ENCODE data around the gene ARSB.
A peak's percentile ranks its signal among the peaks of the same experiment; 100 is the strongest.
"Not testable (repeated sequence)": the region's sequence is repeated elsewhere in the genome, so short reads cannot be mapped to it uniquely, and the experiment has no call there.

Gene ARSB

DNA sequence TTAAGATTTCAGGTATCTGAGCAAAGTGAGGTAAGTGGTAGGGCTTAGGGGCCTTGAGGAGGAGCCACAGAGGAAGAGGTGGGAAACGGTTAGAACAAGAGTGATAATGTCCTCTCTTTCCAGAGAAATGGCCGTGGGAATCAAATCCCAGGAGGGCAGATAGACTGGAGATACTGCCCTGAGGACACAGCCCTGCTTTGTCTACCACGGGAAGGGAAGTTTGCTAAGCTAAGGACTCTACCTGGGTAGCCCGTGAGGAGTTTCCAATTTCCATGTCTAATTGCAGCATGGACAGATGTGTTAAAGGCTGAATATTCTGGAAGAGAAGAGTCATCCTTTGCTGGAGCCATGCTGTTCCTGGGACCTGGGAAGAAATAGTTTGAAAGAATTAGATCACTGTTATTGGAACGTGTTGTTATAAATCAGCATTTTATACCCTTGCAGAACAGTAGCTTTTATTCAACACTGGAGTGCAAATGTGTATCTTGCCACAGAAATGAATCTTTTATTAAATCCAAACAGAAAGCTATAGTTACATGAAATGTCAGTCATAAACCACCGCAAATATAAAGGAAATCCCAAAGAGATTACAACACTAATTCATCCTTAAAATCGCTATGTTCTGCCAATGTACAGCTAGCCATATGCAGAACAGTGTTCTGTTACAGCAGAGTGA is 203.4 kb downstream of the ARSB start:
- no peak for DNase-seq

DNA sequence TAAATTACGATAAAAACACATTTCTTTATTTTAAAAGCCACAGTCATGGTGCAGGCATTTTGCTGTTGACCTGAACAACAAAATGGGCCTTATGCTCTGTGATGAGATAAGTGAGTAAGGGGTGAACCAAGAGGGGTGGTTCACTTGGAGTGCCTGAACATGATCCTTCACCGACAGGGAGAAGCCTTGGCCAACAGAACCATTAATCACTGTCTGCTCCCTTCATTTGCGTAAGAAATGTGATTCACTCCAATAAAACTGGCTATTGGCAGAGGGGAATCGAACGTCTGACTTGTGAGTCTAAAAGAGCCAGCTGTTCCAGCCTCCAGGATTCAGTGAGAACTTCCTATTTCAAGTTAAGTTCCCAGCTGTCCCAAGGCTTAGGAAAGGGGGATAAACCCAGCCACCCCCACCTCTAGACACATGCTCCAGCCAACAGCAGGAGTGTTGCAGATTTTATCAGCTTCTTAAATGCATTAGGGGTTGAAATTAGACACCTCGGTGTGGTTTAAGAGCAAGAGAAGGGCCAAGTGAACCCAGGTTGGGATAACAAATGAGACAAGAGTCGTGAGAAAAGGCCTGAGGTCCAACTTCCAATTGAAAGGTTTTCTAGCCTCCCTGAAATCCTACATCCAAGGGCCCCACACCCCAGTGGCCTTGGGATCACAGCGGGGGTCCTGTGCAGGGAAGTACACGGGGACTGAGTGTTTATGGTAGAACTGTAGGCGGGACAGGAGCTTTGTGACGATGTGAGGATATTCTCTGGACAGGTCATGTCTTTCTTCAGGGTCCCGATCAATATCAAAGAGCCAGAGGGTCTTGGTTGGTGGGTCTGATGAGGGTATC is 205.1 kb downstream of the ARSB start:
- DNase-seq = no peak

DNA sequence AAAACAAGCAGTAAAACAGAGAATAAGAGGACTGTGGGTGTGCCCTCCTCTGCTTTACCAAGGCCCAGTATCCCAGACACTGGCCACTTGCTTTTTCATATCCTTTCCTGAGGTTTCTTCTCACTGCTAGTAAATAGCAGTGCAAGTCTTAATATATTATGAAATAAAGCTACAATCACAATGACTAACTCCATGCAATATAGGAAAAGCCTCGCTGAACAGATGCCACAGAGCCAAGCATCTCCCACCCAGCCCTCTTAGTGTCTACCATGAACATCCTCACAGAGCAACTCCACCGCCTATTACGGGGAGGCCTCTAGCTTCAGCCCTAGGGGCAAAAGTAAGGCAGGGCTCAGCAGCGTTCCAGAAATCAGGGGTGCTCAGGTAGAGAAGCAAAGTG is 205.8 kb downstream of the ARSB start:
- DNase-seq = no peak

DNA sequence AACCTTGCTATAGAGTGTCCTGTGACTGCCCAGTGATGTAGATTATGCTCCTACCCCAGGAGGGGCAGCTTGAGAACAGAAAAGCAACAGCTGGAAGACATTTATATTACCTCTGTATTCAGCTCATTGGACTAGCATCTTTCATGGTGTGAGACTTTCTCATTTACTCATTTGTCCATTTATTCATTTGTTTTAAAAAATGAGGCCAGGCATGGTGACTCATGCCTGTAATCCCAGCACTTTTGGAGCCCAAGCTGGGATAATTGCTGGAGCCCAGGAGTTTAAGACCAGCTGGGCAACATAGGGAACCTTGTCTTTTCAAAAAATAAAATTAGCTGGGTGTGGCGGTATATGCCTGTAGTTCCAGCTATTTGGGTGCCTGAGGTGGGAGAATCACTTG is 206.6 kb downstream of the ARSB start:
- DNase-seq = no peak

DNA sequence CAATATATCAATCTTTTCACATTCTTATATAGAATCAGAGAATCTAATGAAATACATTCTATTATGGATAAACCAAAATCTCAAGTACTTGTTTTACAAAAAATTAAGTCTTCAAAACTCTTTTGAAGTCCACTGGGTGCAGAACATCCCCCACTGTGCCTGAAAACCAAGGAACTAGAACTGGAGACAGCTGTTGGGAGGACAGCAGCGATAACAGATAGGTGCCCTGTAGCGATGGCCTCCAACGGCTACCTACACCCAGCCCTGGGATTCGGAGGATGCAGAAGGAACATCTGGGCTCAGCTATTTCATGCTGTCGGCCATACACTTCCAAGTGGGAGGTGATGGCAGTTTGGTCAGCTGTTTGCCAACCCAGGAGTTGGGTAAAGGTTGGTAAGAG is 207.2 kb downstream of the ARSB start:
- DNase-seq = no peak

DNA sequence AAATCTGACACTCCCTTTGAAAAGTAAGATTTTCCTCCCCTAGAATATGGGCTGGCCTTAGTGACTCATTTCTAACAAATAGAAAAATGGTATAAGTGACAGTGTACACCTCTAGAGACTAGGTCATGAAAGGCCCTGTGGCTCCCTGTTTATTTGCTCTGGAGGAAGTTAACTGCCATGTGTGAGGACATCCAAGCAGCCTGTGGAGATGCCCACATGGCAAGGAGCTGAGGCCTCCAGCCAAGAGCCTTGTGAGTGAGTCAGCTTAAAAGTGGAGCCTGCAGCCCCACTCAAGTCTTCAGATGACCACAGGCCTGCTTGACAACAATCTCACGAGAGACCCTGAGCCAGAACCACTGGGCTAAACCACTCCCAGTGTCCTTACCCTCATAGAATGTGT is 208.5 kb downstream of the ARSB start:
- DNase-seq = no peak

DNA sequence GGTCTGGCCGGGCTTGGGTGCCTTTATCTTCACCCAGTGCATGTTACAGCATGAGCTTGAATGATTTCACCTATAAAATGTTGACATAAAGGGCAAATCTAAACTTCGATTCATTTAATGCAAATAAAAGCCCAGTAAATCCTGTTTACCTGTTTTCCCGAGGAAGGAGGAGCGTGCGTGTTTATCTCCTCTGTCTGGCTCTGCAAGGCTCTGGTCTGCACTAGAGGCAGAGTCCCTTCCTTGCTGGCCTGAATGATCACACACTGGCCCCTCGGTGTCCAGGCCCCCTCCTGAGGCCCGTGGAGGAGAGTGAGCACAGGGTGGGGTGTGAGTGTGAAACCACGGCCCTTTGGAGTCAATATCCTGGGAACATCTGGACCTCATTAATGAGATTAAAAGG is 211.5 kb downstream of the ARSB start:
- DNase-seq = no peak

DNA sequence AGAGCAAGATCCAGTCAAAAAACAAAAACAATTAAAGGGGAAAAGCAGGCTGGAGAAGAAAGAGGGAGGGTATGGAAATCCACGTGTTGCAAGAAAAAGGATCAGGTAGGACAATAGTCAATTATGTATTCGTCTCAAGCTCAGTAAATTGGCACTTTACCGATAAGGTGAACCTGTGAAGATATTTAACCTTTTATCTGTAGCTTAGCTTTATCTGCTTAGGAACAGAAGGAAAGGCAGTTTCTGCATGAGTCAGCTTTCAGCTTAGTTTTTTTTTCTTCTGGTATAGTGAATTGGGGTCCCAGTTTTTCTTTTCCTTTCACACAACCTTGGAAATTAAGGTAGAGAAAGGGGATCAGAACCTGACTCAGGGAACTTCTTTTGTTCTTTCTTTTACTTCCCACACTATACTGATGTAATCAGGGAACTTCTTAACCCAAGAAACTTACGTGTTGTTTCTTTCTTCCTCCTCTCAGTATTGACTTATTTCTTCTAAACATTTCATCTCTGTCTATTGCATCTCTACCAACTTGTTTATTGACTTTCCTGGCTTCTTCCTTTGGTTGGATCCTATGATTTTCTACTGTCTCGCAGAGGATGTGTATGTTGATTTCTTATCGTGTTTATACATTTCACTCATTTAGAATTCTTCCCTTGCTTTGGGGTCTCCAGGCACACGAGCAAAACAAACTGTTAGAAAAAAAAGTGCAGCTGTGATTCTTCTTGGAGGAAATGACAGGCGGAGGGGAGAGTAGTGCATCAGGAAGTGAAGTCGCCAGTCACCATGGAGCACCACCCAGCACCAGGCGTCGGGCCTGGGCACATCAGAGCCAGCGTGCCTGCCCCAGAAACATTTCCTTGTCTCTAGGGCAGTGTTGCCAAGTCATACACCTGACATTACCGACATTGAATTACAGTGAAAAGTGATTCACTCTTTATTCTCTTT is 213.6 kb downstream of the ARSB start:
- DNase-seq = no peak

DNA sequence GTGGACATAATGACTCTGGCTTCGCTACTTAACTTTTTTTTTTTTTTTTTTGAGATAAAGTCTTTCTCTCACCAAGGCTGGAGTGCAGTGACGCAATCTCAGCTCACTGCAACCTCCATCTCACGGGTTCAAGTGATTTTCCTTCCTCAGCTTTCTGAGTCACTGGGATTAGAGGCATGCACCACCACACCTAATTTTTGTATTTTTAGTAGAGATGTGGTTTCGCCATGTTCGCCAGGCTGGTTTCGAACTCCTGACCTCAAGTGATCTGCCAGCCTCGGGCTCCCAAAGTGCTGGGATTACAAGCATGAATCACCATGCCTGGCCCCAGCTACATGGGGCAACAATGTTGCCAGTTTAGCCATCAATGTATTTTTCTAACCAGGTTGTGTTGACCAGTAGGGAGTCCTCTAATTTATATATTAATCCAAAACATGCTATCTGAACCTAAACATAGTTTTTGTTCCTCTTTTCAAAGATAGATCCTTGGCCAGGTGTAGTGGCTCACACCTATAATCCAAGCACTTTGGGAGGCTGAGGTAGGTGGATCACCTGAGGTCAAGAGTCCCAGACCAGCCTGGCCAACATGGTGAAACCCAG is 216.2 kb downstream of the ARSB start:
- no peak for DNase-seq

DNA sequence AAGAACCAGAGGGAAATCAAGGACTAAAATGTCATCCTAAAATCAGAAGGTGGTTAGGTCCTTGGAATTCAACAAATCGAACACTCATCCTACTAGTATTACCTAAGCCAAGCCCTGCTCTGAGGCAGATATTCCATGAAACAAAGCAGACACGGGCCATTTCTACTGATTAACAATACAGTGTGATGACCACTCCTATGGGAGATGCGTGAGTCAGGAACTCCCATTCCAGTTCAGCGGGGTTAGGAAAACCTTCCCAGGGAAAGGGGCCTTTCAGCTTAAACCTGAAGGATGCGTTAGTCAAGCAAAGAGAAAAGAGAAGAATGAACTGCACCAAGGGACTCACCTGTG is 218.7 kb downstream of the ARSB start:
- no peak for DNase-seq

DNA sequence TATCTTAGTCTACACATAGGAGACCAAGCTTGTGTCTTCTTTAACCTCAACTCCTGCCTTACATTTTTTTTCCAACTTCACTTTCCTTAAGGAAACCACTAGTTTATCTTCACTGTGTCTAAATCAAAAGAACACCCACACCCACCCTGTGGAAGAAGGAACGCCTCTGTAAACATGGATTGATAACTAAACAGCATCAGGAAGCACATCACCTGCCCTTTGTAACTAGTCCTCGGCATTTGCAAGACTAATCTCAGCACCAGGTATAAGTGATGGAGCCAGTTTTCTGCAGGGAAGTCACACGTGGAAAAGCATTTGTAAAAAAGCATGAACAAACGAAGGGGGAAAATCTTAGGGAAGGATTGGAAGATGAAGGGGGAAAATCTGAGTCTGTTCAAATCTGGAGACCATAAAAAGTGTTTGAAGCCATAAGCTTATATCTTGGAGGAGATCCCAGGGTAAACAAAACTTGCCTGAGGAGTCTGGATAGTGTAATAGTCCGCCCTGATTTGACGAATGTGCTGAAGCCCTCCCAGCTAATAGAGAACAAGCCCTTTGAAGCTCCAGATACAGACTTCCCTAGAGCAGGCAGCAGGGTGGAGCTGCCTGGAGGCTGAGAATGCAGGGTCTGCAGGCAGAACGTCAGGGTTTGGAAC is 219.2 kb downstream of the ARSB start:
- no peak for DNase-seq

DNA sequence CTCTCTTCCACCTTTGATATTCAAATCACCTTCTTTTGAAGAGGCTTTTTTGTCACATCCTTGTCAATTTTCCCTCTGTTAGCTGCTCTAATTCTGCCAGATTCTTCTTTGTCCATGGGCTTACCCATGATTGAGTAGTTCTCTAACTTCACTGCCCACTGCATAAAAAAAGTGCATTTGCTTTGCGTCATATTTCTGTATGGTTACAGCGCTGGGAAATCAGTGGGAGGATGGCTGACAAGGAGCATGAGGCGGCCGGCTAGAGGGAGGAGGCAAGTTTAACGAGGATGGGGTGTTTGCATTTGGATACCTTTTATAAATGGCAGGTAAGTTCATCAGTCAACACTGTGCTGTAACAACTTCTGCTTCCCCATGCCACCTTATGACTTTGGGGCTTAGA is 220.0 kb downstream of the ARSB start:
- no peak for DNase-seq

DNA sequence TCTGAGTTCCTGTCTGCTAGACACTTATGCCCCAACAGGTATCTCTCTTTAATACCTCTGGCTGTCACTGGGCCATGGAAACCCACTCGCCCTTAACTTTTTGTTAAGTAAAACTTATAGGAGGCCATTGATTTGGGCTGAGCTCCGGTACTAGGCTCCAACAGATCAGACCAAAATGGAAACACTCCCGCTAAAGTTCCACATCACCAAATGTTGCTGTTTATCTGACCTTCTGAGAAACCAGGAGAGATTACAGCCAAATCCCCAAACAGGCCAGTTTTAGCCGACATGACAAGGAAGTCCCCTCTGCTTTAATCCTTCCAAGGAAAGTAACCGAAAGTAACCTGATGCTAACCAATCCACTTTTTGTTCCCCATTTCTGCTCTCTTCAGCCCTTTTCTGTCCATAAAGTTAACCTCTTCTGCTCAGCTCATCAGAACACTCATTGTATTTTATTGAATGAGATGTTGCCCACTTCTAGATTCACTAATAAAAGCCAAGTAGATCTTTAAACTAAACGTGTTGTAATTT is 221.4 kb downstream of the ARSB start:
- no peak for DNase-seq

DNA sequence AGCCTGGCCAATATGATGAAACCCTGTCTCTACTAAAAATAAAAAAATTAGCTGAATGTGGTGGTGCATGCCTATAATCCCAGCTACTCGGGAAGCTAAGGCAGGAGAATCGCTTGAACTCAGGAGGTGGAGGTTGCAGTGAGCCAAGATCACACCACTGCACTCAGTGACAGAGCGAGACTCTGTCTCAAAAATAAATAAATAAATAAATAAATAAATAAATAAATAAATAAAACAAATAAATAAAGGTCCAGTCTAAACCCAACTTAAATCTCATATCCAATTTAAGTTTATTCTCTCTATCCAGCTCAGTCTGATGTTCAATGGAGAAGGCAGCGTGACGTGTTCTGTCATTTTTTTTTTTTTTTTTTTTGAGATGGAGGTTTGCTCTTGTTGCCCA is 222.4 kb downstream of the ARSB start:
- not testable (repeated sequence) for DNase-seq

DNA sequence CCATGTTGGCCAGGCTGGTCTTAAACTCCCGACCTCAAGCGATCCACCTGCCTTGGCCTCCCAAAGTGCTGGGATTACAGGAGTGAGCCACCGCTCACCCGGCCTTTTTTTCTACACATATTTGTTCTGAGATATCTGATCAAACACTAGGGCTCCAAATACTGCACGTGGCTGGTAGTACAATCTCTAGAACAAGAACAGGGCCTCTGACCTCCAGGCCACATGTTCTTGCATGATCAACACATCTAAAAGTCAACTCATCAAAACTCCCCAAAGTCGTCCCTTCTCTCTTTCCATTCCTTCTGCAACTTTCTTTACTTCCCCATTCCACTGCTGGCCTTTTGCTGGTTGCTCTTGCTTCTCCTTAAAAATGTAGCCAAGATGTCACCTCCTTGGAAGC is 223.3 kb downstream of the ARSB start:
- DNase-seq = no peak

DNA sequence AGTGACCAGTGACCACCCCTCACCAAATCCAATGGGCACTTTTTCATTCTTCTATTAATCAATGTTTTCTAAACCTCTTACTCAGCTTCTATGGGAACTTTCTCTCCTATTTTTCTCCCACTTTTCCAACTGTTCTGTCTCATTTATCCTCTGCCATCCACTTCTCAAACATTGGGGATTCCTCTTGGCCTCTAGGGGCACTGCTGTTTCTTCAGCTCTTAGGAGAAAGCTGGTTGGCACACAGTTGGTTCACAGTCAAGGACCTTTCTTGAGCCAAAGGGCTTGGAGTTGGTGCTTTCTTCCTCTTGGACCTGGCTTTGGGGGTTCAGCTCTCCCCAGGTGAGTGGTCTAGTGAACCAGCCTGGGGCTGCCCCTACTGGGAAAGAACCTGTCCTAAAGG is 224.3 kb downstream of the ARSB start:
- DNase-seq = no peak

DNA sequence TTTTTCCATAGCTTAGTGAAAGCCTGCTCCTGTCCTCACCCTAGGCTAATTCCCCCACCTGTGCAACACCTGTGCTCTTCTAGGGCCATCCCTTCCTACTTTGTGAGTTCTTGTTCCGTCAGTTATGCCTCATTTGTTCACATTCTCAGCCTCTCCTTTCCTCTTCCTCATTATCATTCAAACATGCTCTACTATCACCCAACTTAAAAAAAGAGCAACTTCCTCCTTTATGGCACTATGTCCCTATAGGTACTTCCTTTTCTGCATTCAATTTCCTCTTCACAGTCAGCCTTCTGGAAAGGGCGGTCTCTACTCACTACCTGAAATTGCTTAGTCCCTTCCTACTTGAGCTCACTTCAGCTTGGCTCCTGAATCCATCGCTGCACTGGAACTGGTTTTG is 224.7 kb downstream of the ARSB start:
- no peak for DNase-seq

DNA sequence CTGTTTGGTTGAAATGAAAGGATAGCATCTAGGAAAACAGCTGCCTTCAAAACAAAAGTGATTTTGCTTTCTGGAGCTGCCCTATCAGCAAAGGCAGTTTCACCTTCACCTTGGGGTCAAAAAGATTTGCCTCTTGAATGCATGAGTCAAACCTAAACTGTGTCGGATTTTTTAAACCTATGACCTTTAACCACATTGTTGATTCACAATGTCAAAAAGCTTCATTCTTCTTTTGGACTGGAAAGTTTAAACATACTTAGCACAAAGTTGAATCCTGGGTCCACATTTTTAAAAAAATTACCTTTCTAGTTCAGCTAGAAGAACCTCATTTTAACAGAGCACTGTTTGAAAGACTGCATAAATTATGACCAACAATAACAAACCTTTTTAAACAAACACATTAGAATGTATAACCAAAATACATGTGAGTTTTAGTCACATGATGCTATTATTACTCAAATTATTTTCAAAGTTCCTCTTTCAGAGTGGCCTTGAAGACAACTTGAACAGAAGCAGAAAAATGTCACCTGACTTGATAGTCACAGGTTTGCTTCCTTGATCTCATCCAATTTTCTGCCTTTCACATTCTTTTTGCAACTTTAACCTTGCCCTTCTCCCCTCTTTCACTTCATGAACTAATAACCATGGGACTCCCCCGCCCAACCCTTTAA is 226.8 kb downstream of the ARSB start:
- DNase-seq = no peak

DNA sequence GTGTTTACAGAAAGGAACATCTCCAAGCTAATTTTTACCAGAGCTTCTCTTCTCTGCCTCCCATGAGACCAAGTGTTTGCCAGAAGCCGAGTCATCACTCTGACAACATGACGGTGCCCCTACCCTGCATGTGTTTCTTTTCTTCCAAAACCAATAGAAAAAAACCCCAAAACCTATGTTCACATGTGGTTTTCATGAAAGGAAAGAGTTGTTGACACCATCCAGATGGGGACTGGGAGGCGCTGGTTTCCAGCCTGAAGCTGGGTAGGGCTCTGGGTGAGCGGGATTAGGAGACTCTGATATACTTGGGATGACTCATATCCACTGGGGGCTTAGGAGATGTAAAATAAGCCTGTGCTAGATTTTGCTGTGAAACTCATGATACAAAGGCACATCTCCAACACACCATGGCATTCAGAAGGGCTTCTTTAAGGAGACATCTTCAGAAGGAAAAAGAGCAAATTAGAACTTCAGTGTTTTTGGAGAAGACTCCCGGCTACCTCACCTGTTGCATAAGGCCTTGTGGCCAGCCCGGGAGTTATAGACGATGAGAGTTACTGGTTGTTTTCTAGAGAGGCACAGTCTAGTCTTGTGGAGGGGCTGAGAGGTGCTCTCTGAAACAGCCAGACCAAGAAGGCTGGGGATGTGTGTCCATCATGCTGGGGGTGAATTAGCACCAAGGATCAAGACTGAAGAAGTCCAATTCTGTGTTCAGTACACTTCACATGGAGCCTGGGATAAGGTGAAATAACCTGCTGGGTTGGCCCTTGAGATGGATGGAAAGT is 227.6 kb downstream of the ARSB start:
- peak in 2 of 58 donors; percentile 4 to 8 for DNase-seq

Measured in anterior cingulate cortex (tissue), 58 donors.